HG03045 (cell line): ENCODE data around the gene SEPTIN5.

ENCODE experiments used
- ATAC-seq: cut with Tn5 transposase; IDR thresholded peaks from one replicate; pipeline ENCODE4 v1.9.1; 2021; ENCODE audit warnings: mild to moderate bottlenecking, moderate library complexity; ENCODE audit not compliant: unreplicated experiment

Gene SEPTIN5

DNA sequence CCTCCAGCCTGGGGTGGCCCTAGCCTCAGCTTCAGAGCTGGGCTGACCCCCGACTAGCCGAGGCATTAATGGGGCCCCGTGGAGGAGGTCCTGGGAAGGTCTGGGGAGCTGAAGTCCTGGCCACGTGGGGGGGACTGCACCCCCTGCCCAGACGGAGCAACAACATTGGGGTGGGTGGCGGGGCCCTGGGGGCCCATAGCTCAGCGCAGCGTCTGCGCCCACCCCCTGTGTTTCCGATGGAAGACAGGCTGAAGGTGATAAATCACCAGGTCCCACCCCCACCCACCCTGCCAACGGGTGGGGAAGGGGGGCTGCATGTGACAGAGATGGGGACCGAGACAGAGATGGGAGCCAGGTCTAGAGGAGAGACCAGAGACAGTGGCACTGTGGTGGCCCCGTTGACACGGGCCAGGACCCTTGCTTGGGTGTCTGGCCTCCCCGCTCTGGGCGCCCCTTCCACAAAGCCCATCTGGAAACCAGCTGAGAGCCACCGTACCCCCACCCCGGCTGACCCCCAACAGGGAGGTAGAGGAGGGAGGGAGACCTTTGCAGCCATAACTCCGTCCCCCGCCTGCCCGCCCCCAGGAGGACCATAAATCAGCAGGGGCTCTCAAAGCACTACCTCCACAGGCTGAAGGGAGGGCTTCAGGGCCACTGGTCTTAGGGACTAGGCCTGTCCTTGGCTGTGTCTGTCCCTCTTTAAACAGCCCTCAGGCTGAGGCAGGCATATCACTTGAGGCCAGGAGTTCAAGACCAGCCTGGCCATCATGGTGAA, 17.2 kb downstream of the SEPTIN5 start:
- ATAC-seq, result no peak

DNA sequence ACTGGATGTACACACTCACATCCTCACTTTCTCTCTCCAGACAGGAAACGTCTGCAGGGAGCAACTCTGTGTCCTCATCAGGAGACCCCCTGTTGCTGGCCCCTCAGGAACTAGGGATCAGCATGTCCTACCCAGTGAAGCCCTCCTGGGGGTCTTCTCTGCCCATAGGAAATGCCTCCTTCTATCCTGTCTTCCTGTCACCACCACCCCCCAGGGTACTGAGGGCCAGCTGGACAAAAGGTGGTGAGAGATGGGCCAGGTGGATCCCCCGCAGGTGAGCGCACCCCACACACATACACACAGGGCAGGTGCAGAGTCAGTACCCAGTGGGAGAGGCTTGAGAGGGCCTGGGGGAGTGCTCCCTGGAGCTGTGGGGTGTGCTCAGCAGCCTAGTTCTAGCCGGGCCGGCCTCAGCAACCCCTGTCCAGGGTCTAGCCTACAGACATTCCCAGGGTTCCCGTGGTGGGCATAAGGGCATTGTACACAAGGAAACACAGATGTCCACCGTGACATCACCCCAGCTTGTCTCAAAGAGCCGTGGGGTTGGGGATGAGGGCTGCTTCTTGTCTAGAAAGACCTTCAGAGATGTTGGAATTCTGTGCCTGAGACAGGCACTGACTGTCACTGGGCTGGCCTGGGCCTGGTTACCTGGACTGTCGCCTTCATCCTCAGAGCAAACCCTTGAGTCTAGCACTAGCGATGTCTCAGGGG, 18.3 kb downstream of the SEPTIN5 start:
- ATAC-seq, result no peak

DNA sequence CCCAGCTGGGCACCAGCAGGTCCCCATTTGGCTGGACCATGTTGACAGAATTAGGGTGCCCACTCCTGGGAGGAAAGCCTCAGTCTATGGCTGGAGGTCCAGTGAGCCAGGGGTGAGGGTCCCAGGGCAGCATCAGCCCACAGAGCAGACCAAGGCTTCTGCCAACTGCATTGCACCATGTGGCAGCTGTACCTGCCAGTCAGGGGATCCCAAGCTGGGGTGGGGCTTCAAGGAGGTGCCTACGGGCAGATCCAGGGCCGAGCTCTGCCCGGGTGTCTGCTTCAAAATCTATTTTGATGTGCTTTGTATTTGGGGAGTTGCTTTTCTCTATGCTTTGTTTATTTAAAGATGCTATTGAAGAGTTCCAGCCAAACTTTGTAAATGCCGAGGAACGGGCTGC, 19.5 kb downstream of the SEPTIN5 start:
- ATAC-seq, result no peak

DNA sequence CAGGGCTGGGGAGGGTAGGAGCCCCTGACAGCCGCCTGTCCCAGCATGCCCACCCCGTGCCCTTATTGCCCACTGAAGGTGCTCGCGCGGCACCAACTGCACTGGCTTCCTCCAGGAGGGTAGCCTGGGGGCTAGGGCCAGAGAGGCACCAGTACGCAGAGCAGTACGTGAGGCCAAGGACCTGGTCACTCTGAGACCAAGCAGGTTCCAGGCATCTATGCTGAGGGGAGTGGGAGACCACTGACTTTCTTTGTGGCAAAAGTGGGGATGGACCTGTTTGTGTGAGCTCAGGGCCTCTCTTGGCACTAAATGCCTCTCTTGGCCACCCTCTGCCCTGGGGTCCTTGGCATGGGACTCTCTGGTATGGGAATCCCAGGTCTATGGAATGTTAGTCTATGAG, 19.9 kb downstream of the SEPTIN5 start:
- no peak for ATAC-seq

DNA sequence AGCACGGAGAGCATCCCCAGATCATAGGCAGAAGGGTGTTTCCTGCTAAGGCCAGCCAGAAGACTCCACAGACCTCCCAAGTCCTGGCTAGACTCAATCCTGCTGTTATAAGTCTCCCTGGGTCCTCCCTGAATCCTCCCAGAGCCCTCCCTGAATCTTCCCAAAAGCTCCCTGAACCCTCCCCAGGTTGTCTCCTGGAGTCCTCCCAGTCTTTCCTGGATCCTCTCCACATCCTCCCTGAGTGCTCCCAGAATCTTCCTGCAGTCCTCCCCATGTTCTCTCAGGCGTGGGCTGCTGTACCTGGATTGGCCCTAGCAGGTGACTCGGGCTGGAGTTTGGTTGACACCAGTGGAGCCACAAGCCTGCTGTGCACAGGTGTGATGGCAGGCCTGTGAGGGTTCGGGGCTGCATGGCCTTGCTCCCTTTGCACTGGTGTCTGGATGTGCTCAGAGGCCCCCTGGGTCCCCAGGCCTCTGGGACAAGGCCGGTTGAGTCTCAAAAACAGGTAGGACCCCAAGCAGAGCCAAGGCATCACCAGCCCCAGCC, 20.6 kb downstream of the SEPTIN5 start:
- ATAC-seq, result no peak

DNA sequence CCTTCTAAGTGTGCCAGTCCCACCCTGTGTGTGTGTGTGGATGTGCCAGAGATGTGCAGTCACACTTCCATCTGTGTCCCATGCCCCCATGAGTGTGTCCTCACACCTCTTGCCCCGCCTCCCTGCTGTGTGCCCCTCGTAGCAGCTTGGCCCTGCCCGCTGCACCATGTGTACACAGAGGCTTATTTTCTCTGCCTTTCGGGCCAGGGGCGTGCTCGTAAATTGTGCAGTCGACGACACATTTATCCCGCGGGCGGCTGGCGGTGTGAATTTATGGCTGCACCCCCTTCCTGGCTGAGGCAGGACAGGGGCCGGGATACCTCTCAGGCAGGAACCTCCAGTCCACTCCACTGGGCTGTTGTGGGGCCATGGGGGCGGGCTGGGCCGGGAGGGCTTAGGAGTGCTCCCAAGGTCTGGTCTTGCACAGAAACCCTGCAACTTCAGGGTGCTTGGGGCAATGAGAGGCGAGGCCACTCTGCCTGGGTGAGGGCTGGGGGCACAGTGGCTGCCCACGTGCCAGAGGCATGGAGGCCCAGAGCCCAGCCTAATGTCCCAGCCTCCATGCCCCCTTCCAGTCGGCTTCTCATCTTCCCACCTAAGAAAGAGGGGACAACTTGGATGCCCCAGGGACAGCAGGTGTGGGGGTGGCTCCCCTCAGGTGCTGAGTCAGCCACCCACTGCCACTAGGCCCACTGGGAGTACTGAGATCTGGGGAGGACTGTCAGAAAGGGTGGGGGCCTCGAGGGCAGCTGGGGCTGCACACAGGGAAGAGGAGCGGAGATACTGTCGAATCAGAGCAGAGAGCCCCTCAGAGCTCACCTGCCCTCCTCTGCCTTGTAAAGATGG, 21.6 kb downstream of the SEPTIN5 start:
- ATAC-seq, result no peak

DNA sequence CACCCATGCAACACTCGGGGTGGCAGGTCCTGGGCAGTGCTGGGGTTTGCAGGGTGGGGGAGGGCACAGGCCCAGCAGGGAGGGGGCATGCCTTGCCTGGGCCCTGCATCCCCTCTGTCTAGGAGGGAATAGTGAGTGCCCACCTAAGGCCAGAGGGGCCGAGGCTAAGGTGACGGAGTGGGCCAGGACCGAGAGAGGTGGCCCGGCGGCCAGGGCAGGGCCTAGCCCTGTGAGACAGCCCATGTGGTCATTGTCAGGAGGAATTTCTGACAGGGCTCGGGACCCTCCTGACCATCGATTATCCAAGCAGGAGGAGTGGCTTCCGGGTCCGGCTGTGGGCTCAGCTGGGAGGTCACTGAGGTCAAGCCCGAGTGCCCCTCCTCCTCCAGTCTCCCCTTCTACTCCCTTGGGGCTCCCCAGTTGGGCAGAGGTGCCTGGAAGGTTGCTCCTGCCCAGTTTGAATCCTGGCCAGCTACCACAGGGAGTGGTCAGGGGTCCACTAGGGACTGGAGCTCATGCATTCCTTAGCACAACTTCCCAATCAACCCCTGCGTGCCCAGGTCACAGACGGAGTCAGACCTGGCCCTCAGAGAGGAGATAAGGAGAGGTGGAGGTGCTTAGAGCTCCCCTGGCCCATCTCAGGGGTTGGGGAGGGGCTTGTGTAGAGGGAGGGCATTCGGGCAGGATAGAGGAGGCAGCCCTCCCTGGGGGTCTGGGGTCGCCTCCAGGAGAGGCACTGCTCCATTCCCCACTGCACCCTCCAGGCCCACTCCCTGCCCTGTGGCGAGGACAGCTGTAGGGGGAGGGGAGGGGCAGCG, 23.8 kb downstream of the SEPTIN5 start:
- no peak for ATAC-seq

DNA sequence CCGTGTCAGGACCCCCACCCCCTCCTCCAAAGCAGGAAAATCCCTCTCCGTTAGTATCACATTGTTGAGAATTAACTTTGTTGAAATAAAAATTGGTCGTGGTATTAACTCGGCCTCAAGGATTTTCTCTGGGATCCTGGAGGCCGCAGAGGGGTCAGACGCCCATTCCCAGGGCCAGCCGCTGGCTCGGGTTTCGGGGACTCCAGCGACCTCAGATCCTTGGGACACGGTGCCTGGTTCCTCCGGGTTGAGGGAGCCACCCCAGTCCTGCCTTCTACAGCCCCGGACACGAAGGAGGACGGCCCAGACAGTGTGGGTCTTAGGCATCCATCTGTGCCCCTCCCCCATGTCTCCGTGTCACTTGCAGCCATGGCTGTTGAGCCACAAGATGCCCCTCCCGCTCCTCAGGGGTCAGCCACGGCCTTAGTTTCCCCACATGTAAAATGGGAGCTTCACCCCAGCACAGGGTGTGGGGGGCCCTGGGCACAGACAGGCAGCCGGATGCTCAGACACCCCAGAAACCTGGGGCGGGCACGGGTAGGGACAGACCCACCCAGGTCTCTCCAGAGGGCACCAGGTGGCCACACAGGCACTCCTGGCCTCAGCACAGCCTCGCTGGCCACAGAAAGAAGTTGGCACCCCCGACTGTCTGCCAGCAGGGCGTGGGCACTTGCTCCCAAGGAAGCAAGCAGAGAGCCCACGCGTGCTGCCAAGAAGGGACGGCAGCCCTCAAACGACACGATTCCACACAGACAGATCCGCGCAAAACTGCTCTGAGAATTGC, 24.6 kb downstream of the SEPTIN5 start:
- ATAC-seq, result no peak

DNA sequence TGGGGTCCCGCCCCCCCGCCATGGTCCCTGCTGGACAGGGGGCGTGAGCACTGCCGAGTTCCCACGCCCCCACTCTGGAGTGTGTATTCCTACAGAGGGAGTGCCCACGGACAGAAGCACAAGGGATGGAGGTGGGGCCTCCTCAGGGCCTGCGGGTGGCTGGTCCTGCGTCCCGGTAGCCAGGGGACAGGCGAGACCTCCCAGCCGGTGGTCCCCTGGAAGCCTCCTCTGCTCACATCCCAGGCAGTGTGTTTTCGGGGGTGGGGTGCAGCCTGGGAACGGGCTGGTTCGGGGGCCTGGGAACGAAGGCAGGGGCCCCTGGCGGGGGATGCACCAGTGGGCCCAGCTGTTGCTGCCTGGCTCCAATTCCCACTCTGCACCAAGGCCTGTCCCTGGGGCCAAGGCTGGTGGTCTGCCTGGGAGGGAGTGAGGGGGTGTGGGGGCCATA, 25.2 kb downstream of the SEPTIN5 start:
- no peak for ATAC-seq

DNA sequence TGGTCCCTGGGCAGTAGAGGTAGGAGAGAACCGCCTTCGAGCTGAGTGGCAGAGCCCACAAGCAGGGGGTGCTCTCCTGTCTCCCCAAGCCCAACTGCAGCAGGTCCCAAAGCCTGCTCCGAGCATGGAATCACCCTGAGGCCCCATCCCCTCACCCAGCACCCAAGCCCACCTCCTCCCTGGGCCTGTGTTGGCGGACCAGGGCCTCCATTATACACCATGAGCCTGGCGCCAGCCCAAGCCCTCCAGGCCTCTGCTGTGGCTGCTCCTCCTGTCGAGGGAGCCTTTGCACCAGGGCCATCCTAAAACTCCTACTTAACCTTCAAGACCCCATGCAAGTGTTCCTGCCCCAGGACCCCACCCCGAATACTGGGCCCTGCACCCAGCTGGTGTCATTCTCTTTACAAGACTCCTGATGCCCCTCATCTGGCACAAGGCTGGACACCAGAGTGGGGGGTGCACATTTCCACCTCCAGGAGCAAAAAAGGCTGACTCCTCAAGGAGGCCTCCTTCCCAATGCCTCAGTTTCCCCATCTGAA, 25.7 kb downstream of the SEPTIN5 start:
- ATAC-seq, result no peak

DNA sequence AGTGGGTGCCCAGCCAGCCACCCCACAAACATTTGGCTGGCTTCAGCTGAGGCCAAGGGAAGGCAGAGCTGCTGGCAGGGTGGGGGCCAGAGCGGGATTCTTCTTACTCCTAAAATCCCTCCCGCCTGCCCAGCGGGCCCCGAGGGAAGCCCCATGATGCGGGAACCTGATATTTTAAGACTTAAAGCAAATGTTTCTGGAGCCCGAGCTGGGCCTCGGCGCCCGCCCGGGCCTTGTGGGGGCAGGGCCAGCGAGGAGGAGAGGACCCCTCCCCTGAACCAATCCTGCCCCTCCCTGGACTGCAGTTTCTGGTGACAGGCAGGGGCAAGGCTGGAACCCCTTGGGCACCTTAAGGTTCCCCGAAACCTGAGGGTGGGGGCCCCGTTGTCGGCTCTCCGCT, 26.3 kb downstream of the SEPTIN5 start:
- no peak for ATAC-seq

DNA sequence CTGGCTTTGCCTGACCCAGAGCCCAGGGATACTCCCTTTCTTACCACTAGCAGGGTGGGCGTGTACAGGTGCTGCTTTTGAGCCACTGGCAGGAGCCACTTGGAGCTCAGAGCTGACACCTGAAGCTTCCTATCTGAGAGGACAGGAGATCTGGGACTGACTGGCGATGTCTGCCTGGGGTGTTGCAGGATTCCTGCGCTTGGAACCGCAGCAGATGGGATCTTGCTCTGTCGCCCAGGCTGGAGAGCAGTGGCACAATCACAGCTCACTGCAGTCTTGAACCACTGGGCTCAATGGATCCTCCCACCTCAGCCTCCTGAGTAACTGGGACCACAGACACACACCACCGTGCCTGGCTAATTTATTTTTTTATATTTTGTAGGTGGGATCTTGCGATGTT, 26.8 kb downstream of the SEPTIN5 start:
- ATAC-seq, result no peak

DNA sequence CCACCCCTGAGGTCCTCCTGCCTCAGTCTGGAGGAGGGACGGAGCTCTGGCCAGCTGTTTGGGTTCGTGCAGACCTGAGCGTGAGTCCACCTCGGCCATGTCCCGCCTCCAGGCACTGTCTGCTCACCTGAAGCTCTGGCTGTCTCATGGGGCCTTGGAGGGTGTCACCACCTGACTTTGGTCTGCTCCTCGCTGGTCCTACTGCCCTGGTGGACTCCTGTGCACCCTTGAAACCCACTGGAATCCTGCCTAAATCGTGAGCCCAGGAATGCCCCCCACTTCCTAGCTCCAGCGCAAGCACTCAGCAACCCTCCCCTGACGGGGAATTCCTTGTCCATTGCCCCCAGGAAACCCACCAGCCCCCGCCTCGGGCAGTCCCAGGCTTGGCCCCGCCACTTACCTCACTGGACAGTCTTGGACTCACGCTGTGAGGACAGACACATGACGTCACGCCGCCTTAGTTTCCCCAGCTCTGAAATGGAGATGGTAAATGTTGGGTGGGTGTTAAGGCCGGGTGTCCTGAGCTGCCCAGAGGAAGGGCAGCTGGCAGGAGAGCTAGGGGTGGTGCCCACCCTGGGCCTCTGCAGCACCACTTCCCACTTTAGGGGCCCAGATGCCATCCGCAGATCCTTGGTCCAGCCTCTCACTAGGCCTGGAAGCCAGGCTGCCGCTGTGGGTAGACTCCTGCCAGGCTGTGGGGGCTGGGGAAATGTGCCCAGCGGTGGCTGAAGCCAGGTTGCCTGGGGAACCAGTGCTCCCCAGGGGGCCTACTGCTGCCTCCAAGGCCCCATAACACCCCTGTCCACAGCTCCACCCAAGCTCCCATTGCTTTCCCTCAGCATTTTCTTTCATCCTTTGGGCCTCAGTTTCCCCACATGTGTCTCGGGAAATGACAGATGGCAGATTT, 28.1 kb downstream of the SEPTIN5 start:
- no peak for ATAC-seq

DNA sequence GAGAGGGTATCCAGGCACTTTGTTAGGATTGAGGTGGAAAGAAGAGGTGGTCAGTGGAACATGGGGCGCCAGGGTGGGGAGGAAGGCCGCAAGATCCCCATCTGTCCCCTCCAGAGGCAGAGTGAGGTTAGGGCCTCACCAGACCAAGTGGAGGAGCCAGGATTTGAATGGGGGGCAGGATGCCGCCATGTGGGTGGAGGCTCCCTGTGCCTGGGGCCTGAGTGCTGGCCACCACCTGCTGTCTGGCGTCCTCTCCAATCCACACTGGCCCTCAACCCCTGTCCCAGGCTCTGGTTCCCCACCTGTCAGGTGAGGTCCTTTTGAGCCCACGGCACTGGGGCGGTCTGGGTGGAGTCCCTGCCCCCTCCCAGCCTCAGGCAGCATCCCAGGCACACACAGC, 28.8 kb downstream of the SEPTIN5 start:
- no peak for ATAC-seq

DNA sequence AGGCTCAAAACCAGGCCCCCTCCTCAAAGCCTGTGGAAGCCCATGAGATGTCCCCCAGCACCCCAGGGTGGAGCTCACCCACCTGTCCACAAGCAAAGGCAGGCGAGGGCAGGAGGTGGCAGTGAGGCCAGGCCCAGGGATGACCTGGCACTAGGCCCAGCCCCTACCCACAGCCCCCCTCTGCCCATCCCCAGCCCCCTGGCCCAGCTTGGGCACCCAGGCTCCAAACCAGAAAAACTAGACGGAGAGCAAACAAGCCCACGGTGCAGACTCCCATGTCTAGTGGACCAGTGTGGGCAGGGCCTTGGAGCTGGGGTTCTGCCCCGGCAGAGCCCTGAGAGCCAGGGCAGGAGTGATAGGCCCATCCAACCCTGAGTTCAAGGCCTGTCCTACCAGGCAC, 29.3 kb downstream of the SEPTIN5 start:
- no peak for ATAC-seq

DNA sequence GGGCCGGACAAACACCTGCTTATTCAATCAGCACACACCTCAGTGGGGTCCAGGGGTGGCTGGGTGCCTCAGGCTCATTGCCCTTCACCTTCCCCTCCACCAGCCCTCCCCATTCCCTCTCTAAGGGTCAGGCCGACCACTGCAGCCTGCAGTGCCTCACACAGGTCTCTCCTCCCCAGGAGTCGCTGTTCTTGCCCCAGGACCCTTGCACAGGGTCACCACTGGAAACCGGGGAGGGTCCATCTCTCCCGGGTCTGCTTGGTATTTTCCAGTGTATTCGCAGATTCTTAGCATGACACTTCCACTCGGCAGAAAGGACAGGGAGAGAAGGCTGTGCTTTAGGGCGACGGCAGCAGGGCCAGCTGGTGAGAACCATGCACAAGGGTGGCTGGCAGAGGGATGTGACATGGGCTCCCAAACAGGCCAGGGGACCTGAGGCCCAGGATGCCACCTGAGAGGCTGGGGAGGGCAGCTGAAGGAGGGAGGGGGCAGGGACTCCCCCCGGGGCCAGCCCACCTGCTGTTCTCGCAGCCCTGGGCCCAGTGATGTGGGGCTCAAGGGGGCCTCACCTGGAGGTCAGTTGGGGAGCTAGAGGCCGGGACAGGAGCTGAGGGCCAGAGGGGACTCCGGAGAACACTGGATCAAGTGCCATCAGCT, 30.2 kb downstream of the SEPTIN5 start:
- no peak for ATAC-seq

DNA sequence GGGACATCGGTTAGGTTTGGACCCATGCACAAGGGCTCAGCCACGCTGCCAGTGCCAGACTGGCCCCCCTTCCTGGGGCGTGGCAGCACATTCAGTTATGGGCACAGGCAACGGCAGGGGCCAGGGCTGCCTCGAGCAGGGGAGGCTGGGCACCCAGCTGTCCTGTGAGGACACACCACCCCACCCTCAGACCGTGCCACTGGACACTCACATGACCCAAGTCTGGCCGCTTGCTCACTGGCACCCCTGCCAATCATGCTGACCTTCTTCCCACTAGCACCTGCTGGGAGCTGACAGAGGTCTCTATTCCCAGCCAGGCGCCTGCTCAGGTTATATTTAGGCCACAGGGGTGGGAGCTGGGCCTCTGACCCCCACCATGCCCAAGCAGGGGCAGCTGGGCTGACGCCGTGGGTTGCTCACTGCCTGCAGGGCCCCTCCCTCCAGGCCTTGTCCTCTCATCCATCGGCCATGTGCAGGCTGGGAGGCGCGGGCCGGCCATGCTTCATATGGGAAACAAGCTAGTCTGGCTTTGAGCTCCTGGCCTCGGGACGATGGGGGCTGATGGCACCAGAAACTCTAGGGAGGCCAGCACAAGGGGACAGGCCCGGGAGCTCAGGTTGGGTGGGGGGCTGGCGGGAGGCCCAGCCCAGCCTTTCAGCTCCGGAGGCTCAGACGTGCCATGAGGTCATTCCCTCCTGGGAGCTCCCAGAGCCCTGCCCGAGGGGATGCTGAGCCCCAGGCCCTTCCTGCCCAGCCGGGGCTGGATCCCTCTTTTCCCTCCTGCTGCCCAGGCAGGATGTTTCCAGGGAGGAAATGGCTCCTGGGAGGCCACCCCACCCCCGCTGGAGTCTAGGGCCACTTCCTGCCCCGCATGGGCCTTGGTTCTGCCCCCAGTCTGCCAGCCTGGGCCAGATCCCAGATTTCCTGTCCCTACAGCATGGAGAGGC, 31.1 kb downstream of the SEPTIN5 start:
- ATAC-seq, result no peak
